ENCODE data around the gene SLC25A21.
"Not testable (repeated sequence)": the region's sequence is repeated elsewhere in the genome, so short reads cannot be mapped to it uniquely, and the experiment has no call there.

SLC25A21 gene

DNA sequence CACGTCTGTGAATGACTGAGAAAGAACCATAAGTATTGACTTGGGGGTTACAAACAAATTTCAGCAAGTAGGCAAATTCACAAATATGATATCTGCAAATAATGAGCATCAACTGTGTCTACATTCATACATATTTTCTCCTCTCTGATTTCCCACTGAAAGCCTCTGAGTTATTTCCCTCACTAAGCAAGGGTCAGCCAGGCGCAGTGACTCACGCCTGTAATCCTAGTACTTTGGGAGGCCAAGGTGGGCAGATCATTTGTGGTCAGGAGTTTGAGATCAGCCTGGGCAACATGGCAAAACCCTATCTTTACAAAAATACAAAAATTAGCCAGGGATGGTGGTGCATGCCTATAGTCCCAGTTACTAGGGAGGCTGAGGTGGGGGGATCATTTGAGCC is 80.8 kb downstream of the SLC25A21 start:
- in situ Hi-C loops (cut with HindIII; ENCODE audit: low sequenced_read_pairs) = no loop called here

DNA sequence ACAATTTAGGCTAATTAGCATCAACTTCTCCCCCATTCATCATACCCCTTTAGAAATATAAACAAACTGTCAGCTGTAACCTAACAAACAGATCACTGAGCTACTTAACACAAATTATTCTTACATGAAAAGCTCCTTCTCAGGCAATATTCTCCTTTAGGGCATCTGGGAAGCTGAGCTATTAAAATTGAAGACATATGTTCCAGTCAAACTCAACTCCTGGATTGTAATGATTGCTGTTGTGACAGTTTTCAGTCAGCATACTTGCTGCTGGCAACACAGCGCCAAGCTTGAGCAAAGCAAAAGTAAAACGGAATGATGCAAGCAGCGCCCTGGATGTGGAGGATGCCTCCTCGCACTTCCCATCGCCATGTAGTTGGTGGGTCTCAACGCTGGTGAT is 82.4 kb downstream of the SLC25A21 start:
- in situ Hi-C loops (cut with HindIII; ENCODE audit: low sequenced_read_pairs) = no loop called here

DNA sequence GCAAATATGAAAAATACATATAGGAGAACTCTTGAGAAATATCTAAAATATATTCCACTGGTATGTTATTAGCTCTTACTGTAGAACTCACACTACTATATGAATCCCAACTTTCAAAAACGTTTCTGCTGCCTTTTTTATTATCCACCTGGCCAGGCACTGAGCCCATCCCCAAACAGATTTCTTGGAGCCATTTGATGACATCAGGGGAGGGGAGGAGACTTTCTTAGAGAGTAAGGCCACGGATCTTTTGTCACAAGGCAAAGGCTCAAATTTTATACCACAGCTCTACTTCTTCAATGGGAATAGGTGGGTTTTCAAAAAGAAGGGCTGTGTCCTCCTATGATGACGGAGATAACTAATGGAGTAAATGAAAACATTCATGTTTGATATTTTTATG is 83.0 kb downstream of the SLC25A21 start:
- in situ Hi-C loops (cut with HindIII; ENCODE audit: low sequenced_read_pairs) = no loop called here

GRCh38 chr14:37088356-37089215 is 83.8 kb downstream of the SLC25A21 start:
- in situ Hi-C loops (cut with HindIII; ENCODE audit: low sequenced_read_pairs) = no loop called here

DNA sequence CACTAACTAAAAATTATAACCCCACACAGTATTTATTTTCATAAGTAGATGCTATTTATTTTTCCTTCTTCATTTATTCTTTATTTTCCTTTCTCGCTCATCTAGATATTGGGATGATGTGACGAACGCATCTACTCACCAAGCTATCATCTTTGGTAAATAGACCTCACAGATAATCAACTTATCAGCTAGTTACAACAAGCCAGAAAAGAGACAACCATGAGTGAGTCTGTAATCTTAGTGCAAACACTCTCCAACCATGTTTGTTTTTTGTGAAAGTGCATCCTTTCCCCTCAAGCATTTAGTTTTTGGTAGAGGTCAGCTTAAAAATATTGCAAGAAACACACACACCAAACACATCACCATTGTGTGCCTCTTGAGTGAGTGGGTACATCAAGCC is 84.9 kb downstream of the SLC25A21 start:
- in situ Hi-C loops (cut with HindIII; ENCODE audit: low sequenced_read_pairs) = no loop called here

DNA sequence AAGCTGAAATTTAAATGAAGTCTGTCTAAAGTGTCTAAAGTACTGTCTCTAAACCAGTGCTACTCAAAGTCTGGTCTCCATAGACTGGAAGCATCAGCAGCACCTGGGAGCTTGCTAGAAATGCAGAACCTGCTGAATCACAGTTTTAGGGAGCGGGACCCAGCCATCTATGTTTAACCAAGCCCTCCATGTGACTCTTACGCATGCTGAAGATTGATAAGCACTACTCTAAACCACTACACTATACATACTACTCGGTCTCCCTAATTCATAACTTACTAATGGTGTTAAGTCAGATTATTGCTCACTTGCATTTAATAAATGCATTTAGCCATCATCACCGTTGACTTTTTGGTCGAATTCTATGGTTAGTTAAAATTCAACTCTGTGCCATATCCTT is 88.8 kb downstream of the SLC25A21 start:
- in situ Hi-C loops (cut with HindIII; ENCODE audit: low sequenced_read_pairs) = no loop called here

GRCh38 chr14:37082449-37082848 is 90.0 kb downstream of the SLC25A21 start:
- in situ Hi-C loops (cut with HindIII; ENCODE audit: low sequenced_read_pairs) = no loop called here

DNA sequence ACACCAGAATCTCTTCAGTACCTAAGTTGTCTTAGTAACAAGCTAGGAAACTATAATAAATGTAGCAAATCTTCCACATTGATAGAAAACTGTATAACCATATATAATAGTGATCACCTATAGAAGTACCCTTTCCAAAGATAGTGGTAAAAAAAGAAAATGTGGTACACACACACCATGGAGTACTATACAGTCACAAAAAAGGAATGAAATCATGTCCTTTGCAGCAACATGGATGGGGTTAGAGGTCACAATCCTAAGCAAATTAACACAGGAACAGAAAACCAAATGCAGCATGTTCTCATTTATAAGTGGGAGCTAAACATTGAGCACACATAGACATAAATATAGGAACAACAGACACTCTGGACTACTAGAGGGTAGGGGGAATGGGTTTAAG is 90.5 kb downstream of the SLC25A21 start:
- in situ Hi-C loops (cut with HindIII; ENCODE audit: low sequenced_read_pairs) = no loop called here

GRCh38 chr14:37081218-37081617 is 91.2 kb downstream of the SLC25A21 start:
- in situ Hi-C loops (cut with HindIII; ENCODE audit: low sequenced_read_pairs) = no loop called here

DNA sequence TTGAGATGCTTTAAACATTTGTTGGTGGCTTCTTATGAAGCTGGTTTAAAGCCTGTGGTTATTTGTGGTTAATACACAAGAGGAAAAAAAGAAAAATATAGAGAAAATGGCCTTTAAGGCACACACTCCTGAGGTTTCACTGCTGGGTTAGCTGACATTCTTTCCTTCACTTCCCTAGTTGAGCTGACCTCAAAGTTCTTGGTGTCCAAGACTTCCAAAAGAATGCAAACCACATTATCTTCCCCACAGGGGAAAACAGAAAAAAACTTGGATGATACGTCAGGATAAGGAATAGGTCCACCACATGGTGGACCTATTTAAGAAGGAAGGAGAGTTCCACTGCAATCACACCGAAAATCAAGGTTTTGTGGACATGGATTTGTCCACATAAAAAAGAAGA is 94.3 kb downstream of the SLC25A21 start:
- in situ Hi-C loops (cut with HindIII; ENCODE audit: low sequenced_read_pairs) = no loop called here

- in situ Hi-C loops (cut with HindIII; ENCODE audit: low sequenced_read_pairs) = not testable (repeated sequence)
Observed at GRCh38 chr14:37074320-37074719, 98.1 kb downstream of the SLC25A21 start.

GRCh38 chr14:37063467-37064240 is 108.8 kb downstream of the SLC25A21 start:
- in situ Hi-C loops (cut with HindIII; ENCODE audit: low sequenced_read_pairs) = no loop called here

DNA sequence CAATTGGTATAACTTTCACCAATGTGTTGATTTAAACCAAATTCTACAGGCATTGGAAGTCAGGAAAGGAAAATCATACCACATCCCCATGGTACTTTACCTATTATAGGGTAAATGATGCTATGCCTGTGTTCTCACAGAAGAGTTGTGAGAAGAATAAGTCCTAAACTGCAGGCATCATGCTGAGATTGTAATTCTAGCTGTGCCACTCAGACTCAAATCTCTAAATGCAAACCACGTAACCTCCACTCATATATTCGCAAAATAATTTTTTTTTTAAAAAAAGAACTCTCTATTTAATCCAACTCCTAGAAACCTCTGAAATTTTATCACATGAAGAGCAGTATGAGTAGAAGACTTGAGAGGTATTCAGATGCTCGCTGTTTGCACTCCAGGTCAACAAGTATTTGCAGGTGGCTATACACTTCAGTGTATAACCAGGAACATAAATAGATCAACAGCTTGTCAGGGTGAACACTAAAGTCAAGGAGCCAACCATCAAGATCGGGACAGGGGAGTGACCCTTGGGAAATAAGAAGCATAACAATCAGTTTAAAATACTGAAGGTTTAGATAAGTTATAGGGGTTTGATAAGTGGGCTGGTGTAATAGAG is 110.1 kb downstream of the SLC25A21 start:
- in situ Hi-C loops (cut with HindIII; ENCODE audit: low sequenced_read_pairs) = no loop called here

DNA sequence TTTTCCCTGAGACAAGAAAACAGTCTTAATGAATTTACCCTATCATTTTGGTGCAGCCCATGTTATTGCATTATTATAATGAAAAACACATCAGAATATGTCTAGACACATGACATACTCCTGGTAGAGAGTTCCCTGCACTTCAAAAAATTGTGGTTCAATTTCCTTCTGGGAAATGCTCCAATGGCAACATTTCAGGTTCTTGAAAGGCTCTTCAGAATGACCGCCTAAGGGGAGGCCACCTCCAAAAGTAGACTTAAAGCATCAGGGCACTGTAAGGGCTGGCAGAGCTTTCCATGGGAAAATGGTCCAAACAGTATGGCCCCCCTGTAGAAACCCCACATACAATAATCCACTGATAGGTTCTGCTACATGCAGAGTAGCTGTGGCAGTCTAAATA is 110.7 kb downstream of the SLC25A21 start:
- in situ Hi-C loops (cut with HindIII; ENCODE audit: low sequenced_read_pairs) = no loop called here

DNA sequence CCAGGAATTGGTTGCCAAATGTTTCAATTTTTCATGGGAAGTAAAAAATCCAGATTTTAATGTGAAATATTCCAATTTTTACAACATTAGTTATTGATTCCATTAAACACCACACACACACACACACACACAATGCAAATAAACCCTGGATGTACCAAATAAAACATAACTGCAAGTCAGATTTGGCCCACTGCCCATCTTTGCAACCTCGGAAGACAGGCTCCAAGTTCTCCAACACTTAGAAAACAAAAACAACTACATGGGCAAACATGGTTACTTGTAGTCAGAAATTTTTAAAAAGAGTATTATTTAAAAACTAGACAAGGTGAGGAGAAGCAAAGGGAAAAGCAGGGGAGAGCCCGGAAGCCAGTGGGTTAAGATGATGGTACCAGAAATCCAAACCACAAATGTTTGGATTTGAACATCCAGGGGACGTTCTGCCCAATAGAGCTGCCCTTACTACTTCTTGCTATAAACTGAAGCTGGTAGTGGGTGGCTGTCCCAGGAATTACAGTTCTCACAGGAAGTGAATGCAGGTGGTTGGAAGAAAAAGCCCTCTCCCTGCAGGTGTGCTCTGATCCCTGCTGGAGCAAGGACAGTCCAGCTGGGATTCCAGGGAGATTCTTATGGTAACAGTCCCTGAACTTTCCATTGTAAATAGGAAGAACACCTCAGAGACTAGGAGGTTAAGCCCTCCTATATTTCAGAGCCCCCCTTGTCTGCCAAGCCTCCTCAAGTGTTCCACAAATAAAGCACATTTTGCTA is 111.7 kb downstream of the SLC25A21 start:
- in situ Hi-C loops (cut with HindIII; ENCODE audit: low sequenced_read_pairs) = no loop called here

GRCh38 chr14:37057776-37058175 is 114.6 kb downstream of the SLC25A21 start:
- in situ Hi-C loops (cut with HindIII; ENCODE audit: low sequenced_read_pairs) = no loop called here

DNA sequence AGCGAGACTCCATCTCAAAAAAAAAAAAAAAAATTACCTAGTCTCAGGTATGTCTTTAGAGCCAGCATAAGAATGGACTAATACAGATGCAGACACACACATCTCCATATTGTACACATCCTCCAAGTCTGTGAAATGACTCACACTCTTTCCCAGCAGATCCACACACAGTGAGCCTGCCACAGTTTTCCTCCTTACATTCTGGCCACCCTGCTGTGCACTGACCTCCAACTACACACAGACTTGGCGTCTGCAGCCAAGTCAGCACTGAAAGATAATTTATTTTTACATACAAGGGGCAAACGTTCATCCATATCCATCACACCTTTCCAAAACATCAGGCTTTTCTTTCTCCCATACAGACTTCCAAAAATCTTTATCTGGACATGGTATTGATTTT is 115.9 kb downstream of the SLC25A21 start:
- in situ Hi-C loops (cut with HindIII; ENCODE audit: low sequenced_read_pairs) = no loop called here

- in situ Hi-C loops (cut with HindIII; ENCODE audit: low sequenced_read_pairs) = no loop called here
Observed at GRCh38 chr14:37054869-37055268, 117.5 kb downstream of the SLC25A21 start.

GRCh38 chr14:37054144-37054543 is 118.3 kb downstream of the SLC25A21 start:
- in situ Hi-C loops (cut with HindIII; ENCODE audit: low sequenced_read_pairs) = no loop called here

- in situ Hi-C loops (cut with HindIII; ENCODE audit: low sequenced_read_pairs) = no loop called here
Observed at GRCh38 chr14:37051680-37052079, 120.7 kb downstream of the SLC25A21 start.

- in situ Hi-C loops (cut with HindIII; ENCODE audit: low sequenced_read_pairs) = no loop called here
Observed at GRCh38 chr14:37051153-37051552, 121.3 kb downstream of the SLC25A21 start.

Data from DLD1 (cell line).